ENCODE measurements around the gene CTNNA2.

DNA sequence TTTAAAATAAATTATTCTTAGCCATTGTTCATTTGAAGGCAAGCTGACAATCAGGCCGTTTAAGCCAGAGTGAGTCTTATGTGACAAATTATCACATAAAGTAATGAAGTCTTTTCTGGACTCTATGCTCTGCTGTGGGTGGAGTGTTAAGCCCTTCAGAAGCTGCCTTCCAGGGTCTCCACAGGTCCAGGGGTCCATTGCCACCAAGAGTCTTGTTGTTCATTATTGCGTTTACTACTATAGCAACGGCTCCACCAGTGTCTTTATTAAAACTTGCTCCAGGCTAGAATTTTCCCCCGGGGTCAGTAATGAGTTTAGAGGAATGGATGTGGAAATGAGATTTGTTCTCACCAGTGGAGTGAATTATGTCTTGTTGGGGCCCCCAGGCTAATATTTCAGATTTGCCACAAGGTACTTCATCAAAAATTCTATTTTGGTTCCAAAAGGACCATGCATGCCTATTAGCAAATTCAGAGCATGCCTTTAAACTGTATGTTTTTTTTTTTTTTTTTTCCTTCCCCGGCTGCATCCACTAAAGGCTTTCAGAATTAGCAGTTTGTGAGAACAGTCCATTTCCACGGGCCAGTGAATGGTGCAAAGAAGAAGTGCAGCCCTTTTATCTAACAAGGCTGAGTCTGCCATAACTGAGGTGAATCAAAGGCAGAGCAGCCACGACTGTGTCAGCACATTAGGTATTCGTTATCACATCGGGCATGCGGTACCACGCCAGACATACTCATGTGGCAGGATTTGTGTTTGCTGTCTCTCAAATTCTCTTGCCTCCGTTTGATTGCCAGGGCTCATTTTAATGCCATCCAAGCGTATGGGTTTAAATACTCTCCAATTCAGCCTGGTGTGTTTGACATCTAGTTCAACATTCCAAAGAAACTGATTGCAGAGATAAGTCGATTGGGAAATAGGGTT, 817.9 kb downstream of the CTNNA2 start:
- TF ChIP-seq, protein P1, sequence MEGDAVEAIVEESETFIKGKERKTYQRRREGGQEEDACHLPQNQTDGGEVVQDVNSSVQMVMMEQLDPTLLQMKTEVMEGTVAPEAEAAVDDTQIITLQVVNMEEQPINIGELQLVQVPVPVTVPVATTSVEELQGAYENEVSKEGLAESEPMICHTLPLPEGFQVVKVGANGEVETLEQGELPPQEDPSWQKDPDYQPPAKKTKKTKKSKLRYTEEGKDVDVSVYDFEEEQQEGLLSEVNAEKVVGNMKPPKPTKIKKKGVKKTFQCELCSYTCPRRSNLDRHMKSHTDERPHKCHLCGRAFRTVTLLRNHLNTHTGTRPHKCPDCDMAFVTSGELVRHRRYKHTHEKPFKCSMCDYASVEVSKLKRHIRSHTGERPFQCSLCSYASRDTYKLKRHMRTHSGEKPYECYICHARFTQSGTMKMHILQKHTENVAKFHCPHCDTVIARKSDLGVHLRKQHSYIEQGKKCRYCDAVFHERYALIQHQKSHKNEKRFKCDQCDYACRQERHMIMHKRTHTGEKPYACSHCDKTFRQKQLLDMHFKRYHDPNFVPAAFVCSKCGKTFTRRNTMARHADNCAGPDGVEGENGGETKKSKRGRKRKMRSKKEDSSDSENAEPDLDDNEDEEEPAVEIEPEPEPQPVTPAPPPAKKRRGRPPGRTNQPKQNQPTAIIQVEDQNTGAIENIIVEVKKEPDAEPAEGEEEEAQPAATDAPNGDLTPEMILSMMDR (IDR thresholded peaks at IDR 0.05): no peak
- no peak for TF ChIP-seq SREBF2 (IDR thresholded peaks at IDR 0.05)
- no peak for TF ChIP-seq GATA3 (IDR thresholded peaks at IDR 0.05; ENCODE audit: borderline replicate concordance)
- no peak for TF ChIP-seq EP300 (IDR thresholded peaks at IDR 0.05)
- no peak for TF ChIP-seq RNF2 (IDR thresholded peaks at IDR 0.05; ENCODE audit: borderline replicate concordance, low read depth)
- TF ChIP-seq CEBPB (IDR thresholded peaks at IDR 0.05): no peak
- TF ChIP-seq, protein P2, sequence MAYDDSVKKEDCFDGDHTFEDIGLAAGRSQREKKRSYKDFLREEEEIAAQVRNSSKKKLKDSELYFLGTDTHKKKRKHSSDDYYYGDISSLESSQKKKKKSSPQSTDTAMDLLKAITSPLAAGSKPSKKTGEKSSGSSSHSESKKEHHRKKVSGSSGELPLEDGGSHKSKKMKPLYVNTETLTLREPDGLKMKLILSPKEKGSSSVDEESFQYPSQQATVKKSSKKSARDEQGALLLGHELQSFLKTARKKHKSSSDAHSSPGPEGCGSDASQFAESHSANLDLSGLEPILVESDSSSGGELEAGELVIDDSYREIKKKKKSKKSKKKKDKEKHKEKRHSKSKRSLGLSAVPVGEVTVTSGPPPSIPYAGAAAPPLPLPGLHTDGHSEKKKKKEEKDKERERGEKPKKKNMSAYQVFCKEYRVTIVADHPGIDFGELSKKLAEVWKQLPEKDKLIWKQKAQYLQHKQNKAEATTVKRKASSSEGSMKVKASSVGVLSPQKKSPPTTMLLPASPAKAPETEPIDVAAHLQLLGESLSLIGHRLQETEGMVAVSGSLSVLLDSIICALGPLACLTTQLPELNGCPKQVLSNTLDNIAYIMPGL (CRISPR knock-in tag; IDR thresholded peaks at IDR 0.05; ENCODE audit: borderline replicate concordance): no peak
- no peak for TF ChIP-seq RARB (CRISPR knock-in tag; IDR thresholded peaks at IDR 0.05)
- no peak for TF ChIP-seq POLR2A (IDR thresholded peaks at IDR 0.05; ENCODE audit: low read length)
- TF ChIP-seq, protein P3, sequence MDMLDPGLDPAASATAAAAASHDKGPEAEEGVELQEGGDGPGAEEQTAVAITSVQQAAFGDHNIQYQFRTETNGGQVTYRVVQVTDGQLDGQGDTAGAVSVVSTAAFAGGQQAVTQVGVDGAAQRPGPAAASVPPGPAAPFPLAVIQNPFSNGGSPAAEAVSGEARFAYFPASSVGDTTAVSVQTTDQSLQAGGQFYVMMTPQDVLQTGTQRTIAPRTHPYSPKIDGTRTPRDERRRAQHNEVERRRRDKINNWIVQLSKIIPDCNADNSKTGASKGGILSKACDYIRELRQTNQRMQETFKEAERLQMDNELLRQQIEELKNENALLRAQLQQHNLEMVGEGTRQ (IDR thresholded peaks at IDR 0.05): no peak
- TF ChIP-seq, protein P4, sequence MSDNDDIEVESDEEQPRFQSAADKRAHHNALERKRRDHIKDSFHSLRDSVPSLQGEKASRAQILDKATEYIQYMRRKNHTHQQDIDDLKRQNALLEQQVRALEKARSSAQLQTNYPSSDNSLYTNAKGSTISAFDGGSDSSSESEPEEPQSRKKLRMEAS (IDR thresholded peaks at IDR 0.05): no peak

Measured in A549 (cell line).